ENCODE results near the gene AGAP3.

The AGAP3 gene

GRCh38 chr7:151135525-151135845 lies 49.2 kb downstream of the AGAP3 start:
- DNase-seq (ENCODE audit: low spot score): no peak

- DNase-seq (ENCODE audit: low spot score): no peak
Measured at GRCh38 chr7:151135866-151136843, 49.9 kb downstream of the AGAP3 start.

DNA sequence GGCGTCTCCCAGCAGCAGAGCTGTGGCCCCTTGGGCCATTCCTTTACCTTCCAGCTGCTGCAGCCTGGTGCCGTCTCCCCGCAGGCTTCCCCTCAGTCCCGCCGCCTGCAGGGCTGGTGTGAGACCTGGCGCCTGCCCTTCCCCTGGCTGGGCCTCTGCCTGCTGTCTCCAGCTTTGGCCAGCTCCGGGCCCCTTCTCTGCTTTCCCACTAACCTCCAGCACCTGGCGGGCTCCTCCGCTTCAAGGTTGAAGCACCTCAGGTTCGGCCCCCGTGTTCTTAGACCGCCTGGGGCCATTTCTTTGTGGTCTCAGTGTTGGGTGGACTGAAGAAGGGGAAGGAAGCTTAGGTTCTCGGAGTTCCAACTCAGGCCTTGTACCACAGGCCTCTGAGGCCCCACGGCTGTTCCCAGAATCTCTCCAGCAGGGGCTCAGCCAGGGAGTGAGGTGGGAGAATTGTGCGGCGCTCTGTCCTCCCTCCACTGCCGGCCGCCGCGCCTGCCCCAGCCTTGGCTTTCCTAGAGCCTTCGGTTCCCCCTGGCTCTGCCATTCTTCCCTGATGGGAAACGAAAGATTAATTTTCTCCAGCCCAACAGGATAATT lies 50.9 kb downstream of the AGAP3 start:
- DNase-seq (ENCODE audit: low spot score): no peak

- DNase-seq (ENCODE audit: low spot score): no peak
Measured at GRCh38 chr7:151137791-151138152, 51.5 kb downstream of the AGAP3 start.

DNA sequence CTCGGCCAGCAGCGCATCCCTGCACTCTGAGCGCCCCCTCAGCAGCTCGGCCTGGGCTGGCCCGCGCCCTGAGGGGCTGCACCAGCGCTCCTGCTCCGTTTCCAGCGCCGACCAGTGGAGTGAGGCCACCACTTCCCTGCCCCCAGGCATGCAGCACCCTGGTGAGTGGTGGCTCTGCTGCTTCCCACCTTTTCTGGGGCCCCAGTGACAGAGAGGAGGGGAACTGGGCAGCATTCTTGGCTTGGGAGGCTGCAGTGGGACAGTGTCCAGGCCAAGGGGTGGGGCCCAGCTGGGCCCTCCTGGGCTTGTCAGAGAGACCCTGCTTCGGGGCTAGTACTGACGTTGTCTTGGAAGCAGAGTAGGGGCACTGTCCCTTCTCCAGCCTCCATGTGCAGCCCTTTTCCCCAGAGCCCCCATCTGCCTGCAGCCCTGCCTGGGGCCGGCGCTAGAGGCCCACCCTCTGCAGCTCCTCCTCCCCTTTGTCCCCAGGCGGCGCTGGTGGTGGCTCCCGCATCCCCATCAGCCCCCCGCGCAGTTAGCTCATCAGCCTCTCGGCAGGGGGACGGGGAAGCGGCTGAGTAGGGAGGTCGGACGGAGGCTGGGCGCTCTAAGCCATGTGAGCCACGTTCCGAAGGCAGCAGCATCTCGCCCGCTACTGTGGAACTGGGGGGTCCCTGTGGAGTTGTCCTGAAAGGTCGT lies 52.0 kb downstream of the AGAP3 start:
- DNase-seq (ENCODE audit: low spot score): no peak

GRCh38 chr7:151139071-151139790 lies 53.0 kb downstream of the AGAP3 start:
- no peak for DNase-seq (ENCODE audit: low spot score)

DNA sequence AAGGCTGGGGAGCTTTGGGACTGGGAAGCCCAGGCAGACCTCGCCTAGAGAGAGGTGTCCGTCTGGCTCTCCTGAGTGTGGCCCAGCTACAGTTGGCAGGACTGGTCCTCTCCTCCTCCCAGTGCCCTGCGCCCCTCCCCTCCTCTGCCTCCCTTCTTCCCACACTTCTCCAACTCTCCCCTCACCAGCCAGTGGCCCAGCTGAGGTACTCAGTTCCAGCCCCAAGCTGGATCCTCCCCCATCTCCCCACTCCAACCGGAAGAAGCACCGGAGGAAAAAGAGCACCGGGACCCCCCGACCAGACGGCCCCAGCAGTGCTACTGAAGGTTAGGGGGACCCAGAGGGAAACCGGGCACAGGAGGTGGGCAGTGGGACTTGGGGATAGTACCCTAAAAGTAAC lies 53.5 kb downstream of the AGAP3 start:
- DNase-seq (ENCODE audit: low spot score): no peak

DNA sequence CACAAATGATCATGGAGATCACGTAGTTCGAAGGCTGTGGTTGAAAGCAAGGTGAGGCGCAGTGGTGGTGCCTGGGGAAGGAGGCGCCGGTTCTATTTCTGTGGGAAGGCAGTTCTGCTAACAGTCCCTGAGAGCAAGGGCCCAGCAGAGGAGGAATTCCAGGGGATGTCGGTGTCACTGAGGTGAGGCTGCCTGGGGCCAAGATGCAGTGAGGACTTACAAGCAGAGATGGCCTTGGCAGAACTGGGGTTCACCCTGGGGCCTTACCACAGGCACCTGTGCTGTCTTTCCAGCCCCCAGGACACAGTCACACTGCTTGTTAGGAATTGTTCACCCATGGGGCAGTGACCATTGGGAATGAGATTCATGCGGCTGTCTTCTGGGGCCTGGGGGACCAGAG lies 54.6 kb downstream of the AGAP3 start:
- DNase-seq (ENCODE audit: low spot score): no peak

- no peak for DNase-seq (ENCODE audit: low spot score)
Measured at GRCh38 chr7:151141311-151141854, 55.1 kb downstream of the AGAP3 start.

GRCh38 chr7:151141855-151142685 lies 55.8 kb downstream of the AGAP3 start:
- no peak for DNase-seq (ENCODE audit: low spot score)

DNA sequence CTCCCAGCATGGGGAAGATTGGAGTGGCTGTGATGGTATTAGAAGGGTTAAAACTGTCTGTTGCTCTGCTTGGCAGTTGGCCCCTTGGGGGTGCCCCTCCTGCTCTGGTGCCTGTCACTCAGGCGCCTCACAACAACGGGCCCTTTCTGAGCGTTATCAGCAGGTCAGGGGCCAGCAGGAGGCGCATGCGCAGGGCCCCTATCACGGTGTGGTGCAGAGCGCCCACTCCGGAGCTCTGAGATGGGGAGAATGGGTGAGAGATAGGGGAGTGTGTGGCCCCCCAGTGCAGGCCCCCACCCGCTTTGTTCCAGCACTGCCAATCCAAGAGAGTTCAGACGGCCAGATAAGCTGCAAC lies 56.4 kb downstream of the AGAP3 start:
- no peak for DNase-seq (ENCODE audit: low spot score)

DNA sequence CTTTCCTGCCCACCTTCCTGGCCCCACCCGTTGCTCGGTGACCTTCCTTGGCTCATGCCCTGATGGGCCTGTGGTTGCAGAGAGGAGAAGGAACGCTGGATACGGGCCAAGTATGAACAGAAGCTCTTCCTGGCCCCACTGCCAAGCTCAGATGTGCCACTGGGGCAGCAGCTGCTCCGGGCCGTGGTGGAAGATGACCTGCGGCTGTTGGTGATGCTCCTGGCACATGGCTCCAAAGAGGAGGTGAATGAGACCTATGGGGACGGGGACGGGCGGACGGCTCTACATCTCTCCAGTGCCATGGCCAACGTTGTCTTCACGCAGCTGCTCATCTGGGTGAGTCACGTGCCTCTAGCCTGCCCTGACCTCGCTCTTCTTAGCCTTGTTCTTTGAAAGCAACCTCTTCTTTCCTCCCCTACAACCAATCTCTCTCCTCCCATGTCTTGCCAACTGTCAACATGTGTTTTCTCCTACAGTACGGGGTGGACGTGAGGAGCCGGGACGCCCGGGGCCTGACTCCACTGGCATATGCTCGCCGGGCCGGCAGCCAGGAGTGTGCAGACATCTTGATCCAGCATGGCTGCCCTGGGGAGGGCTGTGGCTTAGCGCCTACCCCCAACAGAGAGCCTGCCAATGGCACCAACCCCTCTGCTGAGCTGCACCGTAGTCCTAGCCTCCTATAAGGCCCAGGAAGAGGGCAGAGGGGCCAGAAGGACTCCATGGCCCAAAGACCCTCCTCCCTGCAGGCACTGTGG lies 57.2 kb downstream of the AGAP3 start:
- no peak for DNase-seq (ENCODE audit: low spot score)

GRCh38 chr7:151144387-151144786 lies 58.1 kb downstream of the AGAP3 start:
- DNase-seq (ENCODE audit: low spot score): no peak

- DNase-seq (ENCODE audit: low spot score): no peak
Measured at GRCh38 chr7:151146761-151147160, 60.5 kb downstream of the AGAP3 start.

GRCh38 chr7:151148319-151149259 lies 62.3 kb downstream of the AGAP3 start:
- no peak for DNase-seq (ENCODE audit: low spot score)

- DNase-seq (ENCODE audit: low spot score): no peak
Measured at GRCh38 chr7:151150388-151150787, 64.1 kb downstream of the AGAP3 start.

GRCh38 chr7:151152643-151153513 lies 66.6 kb downstream of the AGAP3 start:
- no peak for DNase-seq (ENCODE audit: low spot score)

- peak; percentile 53 for DNase-seq (ENCODE audit: low spot score)
Measured at GRCh38 chr7:151157645-151158329, 71.5 kb downstream of the AGAP3 start.
